GM12878 (cell line): ENCODE data around the gene C2orf92.

ENCODE experiments used
- EP300 ChIP-seq, 2 experiments: fragments of 150-350 bp in 1 of 2; IDR thresholded peaks; 2 replicates each; pipeline ENCODE4 v1.6.1; 2011 to 2012; ENCODE audit warnings: low read depth in 2 of 2, low read length in 2 of 2, borderline replicate concordance in 1 of 2, improper control_type of control experiment in 1 of 2, inconsistent platforms in 1 of 2; ENCODE audit not compliant: control insufficient read depth in 1 of 2
- IKZF1 ChIP-seq: fragments of 450-650 bp; conservative IDR thresholded peaks from 2 replicates; pipeline ENCODE4 v1.6.1; 2017; ENCODE audit warnings: antibody characterized with exemption, mild to moderate bottlenecking
- POLR2A ChIP-seq: IDR thresholded peaks from 2 replicates; pipeline ENCODE4 v1.6.1; 2011; ENCODE audit warnings: low read depth, mild to moderate bottlenecking, low read length
- SUZ12 ChIP-seq: fragments of 200-600 bp; sonication (generic); IDR thresholded peaks from one replicate; pipeline ENCODE4 v1.6.1; 2018; ENCODE audit warnings: antibody characterized with exemption, mild to moderate bottlenecking; ENCODE audit not compliant: unreplicated experiment
- TCF3 ChIP-seq: IDR thresholded peaks from 2 replicates; pipeline ENCODE4 v1.6.1; 2012; ENCODE audit warnings: low read depth, mild to moderate bottlenecking, low read length, borderline replicate concordance; ENCODE audit not compliant: insufficient read depth
- TF ChIP-seq, protein P1 (sequence below): IDR thresholded peaks from 2 replicates; pipeline ENCODE4 v1.6.1; 2011; ENCODE audit warnings: borderline replicate concordance, low read depth, mild to moderate bottlenecking, moderate library complexity, mixed read lengths, low read length; ENCODE audit not compliant: insufficient read depth; ENCODE audit errors: extremely low read length
- TF ChIP-seq, protein P2 (sequence below), 3 experiments: IDR thresholded peaks in 2 of 3; conservative IDR thresholded peaks in 1 of 3; 2 replicates each; pipeline ENCODE4 v1.5.1; 2011; ENCODE audit warnings: low read depth in 3 of 3, low read length in 3 of 3, mild to moderate bottlenecking in 3 of 3, control low read depth in 2 of 3, moderate library complexity in 2 of 3, inconsistent platforms in 1 of 3, mixed read lengths in 1 of 3; ENCODE audit not compliant: control insufficient read depth in 2 of 3, insufficient read depth in 1 of 3; ENCODE audit errors: extremely low read depth in 1 of 3
- TF ChIP-seq, protein P3 (sequence below): fragments of 450-650 bp; IDR thresholded peaks from 2 replicates; pipeline ENCODE4 v1.6.1; 2017; ENCODE audit warnings: antibody characterized with exemption, mild to moderate bottlenecking, moderate library complexity
- TF ChIP-seq, protein P4 (sequence below): IDR thresholded peaks from 2 replicates; pipeline ENCODE4 v1.6.1; 2011; ENCODE audit warnings: mild to moderate bottlenecking, low read depth, low read length, moderate library complexity; ENCODE audit not compliant: insufficient replicate concordance

DNA sequence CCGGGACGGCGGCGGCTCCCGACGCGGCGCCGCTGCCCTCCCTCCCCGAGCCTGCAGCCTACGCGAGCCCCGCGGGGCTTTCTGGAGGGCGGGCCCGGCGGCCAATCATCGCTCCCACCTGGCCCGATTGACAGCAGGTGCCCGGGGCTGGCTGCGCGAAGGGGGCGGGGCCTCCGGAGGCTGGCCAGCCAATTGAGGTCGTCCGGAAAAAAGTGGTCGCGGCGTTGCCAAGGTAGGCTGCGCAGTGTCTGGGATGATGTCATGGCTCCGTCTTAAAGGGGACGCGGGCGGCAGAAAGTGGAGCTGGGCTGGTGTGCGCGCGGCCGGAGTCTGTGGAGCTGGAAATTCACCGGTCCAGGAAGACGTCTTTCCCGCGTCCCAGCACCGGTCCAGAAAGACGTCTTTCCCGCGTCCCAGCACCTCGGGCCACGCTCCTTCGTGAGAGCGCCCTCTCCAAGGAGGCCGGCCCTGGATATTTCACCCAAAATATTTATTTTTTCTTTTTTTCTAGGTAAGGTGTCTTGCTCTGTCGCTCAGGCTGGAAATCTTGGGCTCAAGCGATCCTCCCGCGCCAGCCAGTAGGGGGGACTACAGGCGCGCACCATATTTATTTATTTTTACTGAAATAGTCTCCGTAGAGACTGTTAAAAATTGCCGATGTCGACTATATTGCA is 5.4 kb upstream of the C2orf92 start, which contains the start of gene ACTR1B:
- TF ChIP-seq, protein P1, sequence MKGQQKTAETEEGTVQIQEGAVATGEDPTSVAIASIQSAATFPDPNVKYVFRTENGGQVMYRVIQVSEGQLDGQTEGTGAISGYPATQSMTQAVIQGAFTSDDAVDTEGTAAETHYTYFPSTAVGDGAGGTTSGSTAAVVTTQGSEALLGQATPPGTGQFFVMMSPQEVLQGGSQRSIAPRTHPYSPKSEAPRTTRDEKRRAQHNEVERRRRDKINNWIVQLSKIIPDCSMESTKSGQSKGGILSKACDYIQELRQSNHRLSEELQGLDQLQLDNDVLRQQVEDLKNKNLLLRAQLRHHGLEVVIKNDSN, result no peak
- TF ChIP-seq EP300 (IDR thresholded peaks at IDR 0.05; ENCODE audit: borderline replicate concordance in 1 of 2, control insufficient read depth in 1 of 2, low read depth in 2 of 2, low read length in 2 of 2) (no peak), TCF3 (0 out of 2 replicates have a peak, but pooled peaks have one; percentile 33), POLR2A (peak; percentile 74), SUZ12 (no peak), IKZF1 (peak; percentile 79)
- TF ChIP-seq, protein P2, sequence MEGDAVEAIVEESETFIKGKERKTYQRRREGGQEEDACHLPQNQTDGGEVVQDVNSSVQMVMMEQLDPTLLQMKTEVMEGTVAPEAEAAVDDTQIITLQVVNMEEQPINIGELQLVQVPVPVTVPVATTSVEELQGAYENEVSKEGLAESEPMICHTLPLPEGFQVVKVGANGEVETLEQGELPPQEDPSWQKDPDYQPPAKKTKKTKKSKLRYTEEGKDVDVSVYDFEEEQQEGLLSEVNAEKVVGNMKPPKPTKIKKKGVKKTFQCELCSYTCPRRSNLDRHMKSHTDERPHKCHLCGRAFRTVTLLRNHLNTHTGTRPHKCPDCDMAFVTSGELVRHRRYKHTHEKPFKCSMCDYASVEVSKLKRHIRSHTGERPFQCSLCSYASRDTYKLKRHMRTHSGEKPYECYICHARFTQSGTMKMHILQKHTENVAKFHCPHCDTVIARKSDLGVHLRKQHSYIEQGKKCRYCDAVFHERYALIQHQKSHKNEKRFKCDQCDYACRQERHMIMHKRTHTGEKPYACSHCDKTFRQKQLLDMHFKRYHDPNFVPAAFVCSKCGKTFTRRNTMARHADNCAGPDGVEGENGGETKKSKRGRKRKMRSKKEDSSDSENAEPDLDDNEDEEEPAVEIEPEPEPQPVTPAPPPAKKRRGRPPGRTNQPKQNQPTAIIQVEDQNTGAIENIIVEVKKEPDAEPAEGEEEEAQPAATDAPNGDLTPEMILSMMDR (IDR thresholded peaks at IDR 0.05 in 2 of 3, conservative IDR thresholded peaks at IDR 0.05 in 1 of 3; ENCODE audit: control insufficient read depth in 2 of 3, extremely low read depth in 1 of 3, insufficient read depth in 1 of 3, low read depth in 3 of 3, low read length in 3 of 3), result peak; percentile 52 to 62 (median 52)
- TF ChIP-seq, protein P3, sequence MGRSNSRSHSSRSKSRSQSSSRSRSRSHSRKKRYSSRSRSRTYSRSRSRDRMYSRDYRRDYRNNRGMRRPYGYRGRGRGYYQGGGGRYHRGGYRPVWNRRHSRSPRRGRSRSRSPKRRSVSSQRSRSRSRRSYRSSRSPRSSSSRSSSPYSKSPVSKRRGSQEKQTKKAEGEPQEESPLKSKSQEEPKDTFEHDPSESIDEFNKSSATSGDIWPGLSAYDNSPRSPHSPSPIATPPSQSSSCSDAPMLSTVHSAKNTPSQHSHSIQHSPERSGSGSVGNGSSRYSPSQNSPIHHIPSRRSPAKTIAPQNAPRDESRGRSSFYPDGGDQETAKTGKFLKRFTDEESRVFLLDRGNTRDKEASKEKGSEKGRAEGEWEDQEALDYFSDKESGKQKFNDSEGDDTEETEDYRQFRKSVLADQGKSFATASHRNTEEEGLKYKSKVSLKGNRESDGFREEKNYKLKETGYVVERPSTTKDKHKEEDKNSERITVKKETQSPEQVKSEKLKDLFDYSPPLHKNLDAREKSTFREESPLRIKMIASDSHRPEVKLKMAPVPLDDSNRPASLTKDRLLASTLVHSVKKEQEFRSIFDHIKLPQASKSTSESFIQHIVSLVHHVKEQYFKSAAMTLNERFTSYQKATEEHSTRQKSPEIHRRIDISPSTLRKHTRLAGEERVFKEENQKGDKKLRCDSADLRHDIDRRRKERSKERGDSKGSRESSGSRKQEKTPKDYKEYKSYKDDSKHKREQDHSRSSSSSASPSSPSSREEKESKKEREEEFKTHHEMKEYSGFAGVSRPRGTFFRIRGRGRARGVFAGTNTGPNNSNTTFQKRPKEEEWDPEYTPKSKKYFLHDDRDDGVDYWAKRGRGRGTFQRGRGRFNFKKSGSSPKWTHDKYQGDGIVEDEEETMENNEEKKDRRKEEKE, result no peak
- TF ChIP-seq, protein P4, sequence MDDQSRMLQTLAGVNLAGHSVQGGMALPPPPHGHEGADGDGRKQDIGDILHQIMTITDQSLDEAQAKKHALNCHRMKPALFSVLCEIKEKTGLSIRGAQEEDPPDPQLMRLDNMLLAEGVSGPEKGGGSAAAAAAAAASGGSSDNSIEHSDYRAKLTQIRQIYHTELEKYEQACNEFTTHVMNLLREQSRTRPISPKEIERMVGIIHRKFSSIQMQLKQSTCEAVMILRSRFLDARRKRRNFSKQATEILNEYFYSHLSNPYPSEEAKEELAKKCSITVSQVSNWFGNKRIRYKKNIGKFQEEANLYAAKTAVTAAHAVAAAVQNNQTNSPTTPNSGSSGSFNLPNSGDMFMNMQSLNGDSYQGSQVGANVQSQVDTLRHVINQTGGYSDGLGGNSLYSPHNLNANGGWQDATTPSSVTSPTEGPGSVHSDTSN, result peak; percentile 96
